Lung (tissue), 12 donors: ENCODE measurements around the gene ZNF48. TPM values are rescaled to one million over a fixed set of nuclear protein-coding genes. Genes with fewer than 3 reads are reported as not detected.

Source experiments
- ATAC-seq: fragments of 200-7000 bp; cut with Tn5 transposase; one replicate; pipeline ENCODE4 v1.9.1; 2020; ENCODE audit warnings: moderate number of reproducible peaks; ENCODE audit not compliant: insufficient read depth, low FRiP score
- DNase-seq, 3 donors: peaks; one replicate each; pipeline ENCODE4 v3.0.0-alpha.2; 2013 to 2017
- H3K27ac ChIP-seq, 2 donors: one replicate each; pipeline ENCODE4 v1.5.1; 2013; ENCODE audit warnings: mild to moderate bottlenecking in 2 of 2, moderate library complexity in 2 of 2, control low read depth in 1 of 2, inconsistent platforms in 1 of 2, low read depth in 1 of 2, low read length in 1 of 2
- H3K27me3 ChIP-seq, 3 donors: one replicate each; pipeline ENCODE4 v1.5.1; 2013; ENCODE audit warnings: low read length in 2 of 3; ENCODE audit not compliant: control insufficient read depth in 3 of 3, insufficient read depth in 3 of 3
- H3K36me3 ChIP-seq, 4 donors: one replicate each; pipeline ENCODE4 v1.5.1; 2013; ENCODE audit warnings: low read length in 4 of 4, mild to moderate bottlenecking in 1 of 4, moderate library complexity in 1 of 4; ENCODE audit not compliant: control insufficient read depth in 4 of 4, insufficient read depth in 4 of 4
- H3K4me1 ChIP-seq, 5 donors: one replicate each; pipeline ENCODE4 v1.5.1; 2013; ENCODE audit warnings: low read length in 5 of 5, mild to moderate bottlenecking in 2 of 5, moderate library complexity in 1 of 5; ENCODE audit not compliant: control insufficient read depth in 5 of 5, insufficient read depth in 5 of 5
- H3K4me3 ChIP-seq: one replicate; pipeline ENCODE4 v1.5.1; 2013; ENCODE audit warnings: mild to moderate bottlenecking, control low read depth, moderate library complexity
- H3K9ac ChIP-seq, 2 donors: one replicate each; pipeline ENCODE4 v1.5.1; 2013; ENCODE audit warnings: low read length in 2 of 2, control low read depth in 1 of 2; ENCODE audit not compliant: insufficient read depth in 1 of 2
- H3K9me3 ChIP-seq, 4 donors: one replicate each; pipeline ENCODE4 v1.5.1; 2013; ENCODE audit warnings: low read length in 3 of 4, mild to moderate bottlenecking in 1 of 4, moderate library complexity in 1 of 4; ENCODE audit not compliant: control insufficient read depth in 4 of 4, insufficient read depth in 3 of 4
- CTCF ChIP-seq: IDR thresholded peaks from 2 replicates; pipeline ENCODE4 v1.5.1; 2012; ENCODE audit warnings: mild to moderate bottlenecking; ENCODE audit errors: control extremely low read depth, extremely low read depth
- WGBS, 2 donors: extraction: QIAGEN DNeasy Blood & Tissue Kit; methylation state at CpG; one replicate each; pipeline ENCODE4 v1.1.7; 2013; 5-methylcytosine and 5-hydroxymethylcytosine counted together
- polyA plus RNA-seq, 2 donors: library from polyadenylated mRNA; stranded (reverse); fragments of 200-250 nt; gene quantifications; one replicate each; pipeline ENCODE4 v1.2.1, GENCODE V29; 2013
- total RNA-seq, 2 donors: library from RNA; depleted of rRNA in 1 of 2; stranded (reverse); fragments of >200 nt in 1 of 2; gene quantifications; one replicate each; pipeline ENCODE4 v1.2.1, GENCODE V29; 2014 to 2021
- donor health status: control.
- donor health status: control.
- donor health status: Bipolar disorder and iron deficiency.
- donor health status: healthy.
- donor health status: DM: yes; HTN: yes; CAD: no.

Gene ZNF48
- total and polyA plus RNA-seq, 4 donors: 4.2 to 8.0 (median 5.0) TPM

GRCh38 chr16:30430428-30430970 lies 35.3 kb downstream of the ZNF48 start:
- Histone ChIP-seq H3K9ac (peak overlapping the region; percentile 2 to 59), H3K9me3 (no peaks in the 10 kb centered on the region), H3K27ac (peak overlapping the region; percentile 22 to 83), H3K27me3 (no peaks in the 10 kb centered on the region), H3K36me3 (peaks cover 0 to 9% (median 3%) of the 10 kb centered on the region in 4 donors), H3K4me1 (peaks cover 0 to 16% (median 7%) of the 10 kb centered on the region in 5 donors), H3K4me3 (no peak overlapping the region)
- WGBS, 2 donors: 59 to 60% methylated on average over 19 of the region's 19 CpGs
- ATAC-seq (no peak), DNase-seq (no peak)
- TF ChIP-seq CTCF: no peak

GRCh38 chr16:30434852-30435251 lies 39.6 kb downstream of the ZNF48 start:
- H3K36me3 ChIP-seq: no peaks in the 10 kb centered on the region
- ATAC-seq: no peak
- H3K27ac ChIP-seq: no peak overlapping the region
- DNase-seq: no peak
- H3K4me1 ChIP-seq: peaks cover 0 to 6% (median 0%) of the 10 kb centered on the region in 5 donors
- no peaks in the 10 kb centered on the region for H3K27me3 ChIP-seq
- H3K4me3 ChIP-seq: no peak overlapping the region
- H3K9me3 ChIP-seq: peaks cover 0 to 1% (median 0%) of the 10 kb centered on the region in 4 donors
- TF ChIP-seq CTCF: no peak
- no peak overlapping the region for H3K9ac ChIP-seq
- 72 to 83% methylated on average over 4 of the region's 4 CpGs for WGBS, 2 donors

- no peak for TF ChIP-seq CTCF
- Histone ChIP-seq H3K9me3 (peaks cover 0 to 1% (median 0%) of the 10 kb centered on the region in 4 donors), H3K4me3 (no peak overlapping the region), H3K4me1 (no peaks in the 10 kb centered on the region), H3K27ac (no peak overlapping the region), H3K9ac (no peak overlapping the region), H3K36me3 (no peaks in the 10 kb centered on the region), H3K27me3 (no peaks in the 10 kb centered on the region)
- ATAC-seq: no peak
- 58 to 86% methylated on average over 3 of the region's 3 CpGs for WGBS, 2 donors
- peak in 1 of 3 donors; percentile 34 for DNase-seq
These were observed 42.4 kb downstream of the ZNF48 start for GRCh38 chr16:30437511-30438046.
